ENCODE data around the gene ACSM6.

ACSM6 gene

GRCh38 chr10:95275726-95276366 is 81.8 kb downstream of the ACSM6 start:
- no peak for DNase-seq (ENCODE audit: low read depth in 1 of 2, low spot score in 1 of 2)
- TF ChIP-seq, protein P1, sequence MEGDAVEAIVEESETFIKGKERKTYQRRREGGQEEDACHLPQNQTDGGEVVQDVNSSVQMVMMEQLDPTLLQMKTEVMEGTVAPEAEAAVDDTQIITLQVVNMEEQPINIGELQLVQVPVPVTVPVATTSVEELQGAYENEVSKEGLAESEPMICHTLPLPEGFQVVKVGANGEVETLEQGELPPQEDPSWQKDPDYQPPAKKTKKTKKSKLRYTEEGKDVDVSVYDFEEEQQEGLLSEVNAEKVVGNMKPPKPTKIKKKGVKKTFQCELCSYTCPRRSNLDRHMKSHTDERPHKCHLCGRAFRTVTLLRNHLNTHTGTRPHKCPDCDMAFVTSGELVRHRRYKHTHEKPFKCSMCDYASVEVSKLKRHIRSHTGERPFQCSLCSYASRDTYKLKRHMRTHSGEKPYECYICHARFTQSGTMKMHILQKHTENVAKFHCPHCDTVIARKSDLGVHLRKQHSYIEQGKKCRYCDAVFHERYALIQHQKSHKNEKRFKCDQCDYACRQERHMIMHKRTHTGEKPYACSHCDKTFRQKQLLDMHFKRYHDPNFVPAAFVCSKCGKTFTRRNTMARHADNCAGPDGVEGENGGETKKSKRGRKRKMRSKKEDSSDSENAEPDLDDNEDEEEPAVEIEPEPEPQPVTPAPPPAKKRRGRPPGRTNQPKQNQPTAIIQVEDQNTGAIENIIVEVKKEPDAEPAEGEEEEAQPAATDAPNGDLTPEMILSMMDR (IDR thresholded peaks at IDR 0.05; ENCODE audit: insufficient read depth, low read length) = no peak
- TF ChIP-seq SPI1 (IDR thresholded peaks at IDR 0.05; ENCODE audit: borderline replicate concordance, low read depth) (no peak), POLR2AphosphoS5 (IDR thresholded peaks at IDR 0.05; ENCODE audit: low read depth) (no peak), GABPA (IDR thresholded peaks at IDR 0.05; ENCODE audit: low read depth) (no peak)
- TF ChIP-seq, protein P2, sequence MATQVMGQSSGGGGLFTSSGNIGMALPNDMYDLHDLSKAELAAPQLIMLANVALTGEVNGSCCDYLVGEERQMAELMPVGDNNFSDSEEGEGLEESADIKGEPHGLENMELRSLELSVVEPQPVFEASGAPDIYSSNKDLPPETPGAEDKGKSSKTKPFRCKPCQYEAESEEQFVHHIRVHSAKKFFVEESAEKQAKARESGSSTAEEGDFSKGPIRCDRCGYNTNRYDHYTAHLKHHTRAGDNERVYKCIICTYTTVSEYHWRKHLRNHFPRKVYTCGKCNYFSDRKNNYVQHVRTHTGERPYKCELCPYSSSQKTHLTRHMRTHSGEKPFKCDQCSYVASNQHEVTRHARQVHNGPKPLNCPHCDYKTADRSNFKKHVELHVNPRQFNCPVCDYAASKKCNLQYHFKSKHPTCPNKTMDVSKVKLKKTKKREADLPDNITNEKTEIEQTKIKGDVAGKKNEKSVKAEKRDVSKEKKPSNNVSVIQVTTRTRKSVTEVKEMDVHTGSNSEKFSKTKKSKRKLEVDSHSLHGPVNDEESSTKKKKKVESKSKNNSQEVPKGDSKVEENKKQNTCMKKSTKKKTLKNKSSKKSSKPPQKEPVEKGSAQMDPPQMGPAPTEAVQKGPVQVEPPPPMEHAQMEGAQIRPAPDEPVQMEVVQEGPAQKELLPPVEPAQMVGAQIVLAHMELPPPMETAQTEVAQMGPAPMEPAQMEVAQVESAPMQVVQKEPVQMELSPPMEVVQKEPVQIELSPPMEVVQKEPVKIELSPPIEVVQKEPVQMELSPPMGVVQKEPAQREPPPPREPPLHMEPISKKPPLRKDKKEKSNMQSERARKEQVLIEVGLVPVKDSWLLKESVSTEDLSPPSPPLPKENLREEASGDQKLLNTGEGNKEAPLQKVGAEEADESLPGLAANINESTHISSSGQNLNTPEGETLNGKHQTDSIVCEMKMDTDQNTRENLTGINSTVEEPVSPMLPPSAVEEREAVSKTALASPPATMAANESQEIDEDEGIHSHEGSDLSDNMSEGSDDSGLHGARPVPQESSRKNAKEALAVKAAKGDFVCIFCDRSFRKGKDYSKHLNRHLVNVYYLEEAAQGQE (IDR thresholded peaks at IDR 0.05; ENCODE audit: insufficient replicate concordance, low read depth) = no peak
- Histone ChIP-seq H3K4me3 (replicated peaks; ENCODE audit: insufficient read depth, low read length) (no peak overlapping the region), H3K27ac (replicated peaks) (no peak overlapping the region), H3K27me3 (ENCODE audit: insufficient read depth, poor library complexity, severe bottlenecking) (no peaks in the 10 kb centered on the region)

- Histone ChIP-seq H3K27ac (replicated peaks) (no peak overlapping the region), H3K4me3 (replicated peaks; ENCODE audit: insufficient read depth, low read length) (no peak overlapping the region), H3K27me3 (ENCODE audit: insufficient read depth, poor library complexity, severe bottlenecking) (no peaks in the 10 kb centered on the region)
- no peak for DNase-seq (ENCODE audit: low read depth in 1 of 2, low spot score in 1 of 2)
- no peak for TF ChIP-seq POLR2AphosphoS5 (IDR thresholded peaks at IDR 0.05; ENCODE audit: low read depth)
- TF ChIP-seq, protein P1 (IDR thresholded peaks at IDR 0.05; ENCODE audit: insufficient read depth, low read length) = no peak
- TF ChIP-seq, protein P2 (IDR thresholded peaks at IDR 0.05; ENCODE audit: insufficient replicate concordance, low read depth) = no peak
- no peak for TF ChIP-seq GABPA (IDR thresholded peaks at IDR 0.05; ENCODE audit: low read depth)
- no peak for TF ChIP-seq SPI1 (IDR thresholded peaks at IDR 0.05; ENCODE audit: borderline replicate concordance, low read depth)
Observed at GRCh38 chr10:95276367-95277200, 82.5 kb downstream of the ACSM6 start.

GRCh38 chr10:95277201-95277570 is 83.1 kb downstream of the ACSM6 start:
- DNase-seq (ENCODE audit: low read depth in 1 of 2, low spot score in 1 of 2) = no peak
- no peak overlapping the region for H3K4me3 ChIP-seq (replicated peaks; ENCODE audit: insufficient read depth, low read length)
- TF ChIP-seq, protein P1 (IDR thresholded peaks at IDR 0.05; ENCODE audit: insufficient read depth, low read length) = no peak
- TF ChIP-seq POLR2AphosphoS5 (IDR thresholded peaks at IDR 0.05; ENCODE audit: low read depth) (no peak), GABPA (IDR thresholded peaks at IDR 0.05; ENCODE audit: low read depth) (no peak), SPI1 (IDR thresholded peaks at IDR 0.05; ENCODE audit: borderline replicate concordance, low read depth) (no peak)
- TF ChIP-seq, protein P2 (IDR thresholded peaks at IDR 0.05; ENCODE audit: insufficient replicate concordance, low read depth) = no peak
- H3K27me3 ChIP-seq (ENCODE audit: insufficient read depth, poor library complexity, severe bottlenecking) = no peaks in the 10 kb centered on the region
- H3K27ac ChIP-seq (replicated peaks) = no peak overlapping the region

Measured in HL-60 (cell line).